T-cell (primary cell): ENCODE results near the gene A2ML1. TPM values are rescaled to one million over a fixed set of nuclear protein-coding genes. Genes with fewer than 3 reads are reported as not detected.
"Not testable (repeated sequence)": the region's sequence is repeated elsewhere in the genome, so short reads cannot be mapped to it uniquely, and the experiment has no call there.

Experiments used
- ATAC-seq, 4 experiments: fragments of 200-7000 bp in 3 of 4; fragments of 150-1000 bp in 1 of 4; cut with Tn5 transposase; replicated peaks in 1 of 4; 1 replicate in 3 of 4; 2 replicates in 1 of 4; pipeline ENCODE4 v1.10.0; 2021; ENCODE audit warnings: moderate library complexity in 3 of 4, mild to moderate bottlenecking in 2 of 4, moderate number of reproducible peaks in 1 of 4
- CTCF ChIA-PET, 2 donors: fragments of 300-600 bp; sonication (Branson Sonifier 250); formaldehyde crosslinking; loops; one replicate each; lab custom pipeline; 2022; ENCODE audit warnings: antibody characterized with exemption in 2 of 2; lab: Charles Lee
- POLR2A ChIA-PET, 2 donors: fragments of 300-600 bp; sonication (Branson Sonifier 250); formaldehyde crosslinking; loops; one replicate each; lab custom pipeline; 2022; ENCODE audit warnings: antibody characterized with exemption in 2 of 2; lab: Charles Lee
- DNase-seq, 35 experiments: peaks; one replicate each; pipeline versions ENCODE4 v3.0.0 to v3.0.0-alpha.2; 2013 to 2023
- H3K27ac ChIP-seq: one replicate; pipeline ENCODE4 v1.5.1; 2013; ENCODE audit warnings: low read length
- H3K27me3 ChIP-seq, 2 experiments: replicated peaks in 1 of 2; 1 replicate in 1 of 2; 2 replicates in 1 of 2; pipeline versions ENCODE4 v1.6.1 to v1.7.0; 2013; ENCODE audit warnings: low read length in 1 of 2, mixed read lengths in 1 of 2; ENCODE audit not compliant: control insufficient read depth in 2 of 2, insufficient read depth in 2 of 2; ENCODE audit errors: extremely low read depth in 1 of 2
- H3K36me3 ChIP-seq, 2 donors: 1 replicate in 1 of 2; 2 replicates in 1 of 2; pipeline versions ENCODE4 v1.6.1 to v1.7.0; 2013; ENCODE audit warnings: low read length in 1 of 2; ENCODE audit not compliant: control insufficient read depth in 2 of 2, insufficient read depth in 1 of 2; ENCODE audit errors: extremely low read depth in 1 of 2
- H3K4me1 ChIP-seq, 2 experiments: 1 replicate in 1 of 2; 2 replicates in 1 of 2; pipeline versions ENCODE4 v1.6.1 to v1.7.0; 2013; ENCODE audit warnings: low read length in 2 of 2, mixed read lengths in 1 of 2; ENCODE audit not compliant: insufficient read depth in 2 of 2, control insufficient read depth in 1 of 2; ENCODE audit errors: extremely low read depth in 1 of 2
- H3K4me3 ChIP-seq, 2 donors: 1 replicate in 1 of 2; 2 replicates in 1 of 2; pipeline versions ENCODE4 v1.5.1 to v1.7.0; 2013; ENCODE audit warnings: mild to moderate bottlenecking in 2 of 2, low read length in 1 of 2, moderate library complexity in 1 of 2; ENCODE audit not compliant: control insufficient read depth in 1 of 2; ENCODE audit errors: extremely low read depth in 1 of 2
- H3K9me3 ChIP-seq: 2 replicates; pipeline ENCODE4 v1.7.0; 2013
- H3K27ac Mint-ChIP-seq, 2 donors: one replicate each; pipeline ENCODE4 v1.8.0; 2020 to 2021; ENCODE audit warnings: mild to moderate bottlenecking in 2 of 2, mixed read lengths in 2 of 2
- H3K27me3 Mint-ChIP-seq, 2 donors: one replicate each; pipeline ENCODE4 v1.8.0; 2021 to 2022; ENCODE audit warnings: mixed read lengths in 2 of 2
- H3K36me3 Mint-ChIP-seq: one replicate; pipeline ENCODE4 v1.8.0; 2021; ENCODE audit warnings: mixed read lengths
- H3K4me1 Mint-ChIP-seq, 3 donors: one replicate each; pipeline ENCODE4 v1.8.0; 2020 to 2022; ENCODE audit warnings: mixed read lengths in 3 of 3, mild to moderate bottlenecking in 1 of 3
- H3K4me3 Mint-ChIP-seq, 3 donors: one replicate each; pipeline ENCODE4 v1.8.0; 2020 to 2022; ENCODE audit warnings: mild to moderate bottlenecking in 3 of 3, mixed read lengths in 3 of 3, moderate library complexity in 3 of 3
- H3K9me3 Mint-ChIP-seq, 3 donors: one replicate each; pipeline ENCODE4 v1.8.0; 2020 to 2022; ENCODE audit warnings: mixed read lengths in 3 of 3
- WGBS: methylation state at CpG from one replicate; pipeline ENCODE4 v1.1.5; 2013; ENCODE audit warnings: missing lambda C conversion rate; ENCODE audit not compliant: insufficient coverage; 5-methylcytosine and 5-hydroxymethylcytosine counted together
- total RNA-seq, 35 experiments: library from RNA in 6 of 35; stranded (reverse) in 6 of 35; fragments of 120-200 nt in 1 of 35; gene quantifications; one replicate each; pipeline versions ENCODE4 v1.2.1 to v1.2.4 and lab custom pipeline; 2013 to 2026

Gene A2ML1
- total RNA-seq, 5 donors from 2014 or later (not counting 1 experiment from before 2014, with no cell fraction given) = not detected

GRCh38 chr12:8916154-8916553 lies 93.7 kb downstream of the A2ML1 start:
- CTCF ChIA-PET = interaction anchor here (0.6 to 3.4 kb wide), 3 partner anchors 34 to 372 kb away, joined by 3 to 22 read pairs (median 8); partner anchors contain the start of gene M6PR (in 1 of the 2)

GRCh38 chr12:8917031-8917430 lies 94.6 kb downstream of the A2ML1 start:
- 85% methylated on average over 3 of the region's 3 CpGs for WGBS
- no peaks in the 10 kb centered on the region for H3K9me3 ChIP-seq
- H3K36me3 ChIP-seq = peaks cover 4 to 29% of the 10 kb centered on the region in 2 donors
- ATAC-seq = no peak
- H3K27me3 ChIP-seq = no peaks in the 10 kb centered on the region
- no peak overlapping the region for H3K27ac ChIP-seq
- H3K36me3 Mint-ChIP-seq = peaks cover 20% of the 10 kb centered on the region
- no peak overlapping the region for H3K4me3 ChIP-seq
- ChIA-PET CTCF (interaction anchor here (1.1 to 2.3 kb wide), 3 partner anchors 57 to 373 kb away, joined by 3 to 8 read pairs (median 4); no protein-coding TSS in a partner anchor), POLR2A (interaction anchor here in 1 of 2 donors (0.7 kb wide), 1 partner anchor 939 kb away, joined by 3 read pairs; no protein-coding TSS in a partner anchor)
- H3K27me3 Mint-ChIP-seq = no peaks in the 10 kb centered on the region
- no peak overlapping the region for H3K27ac Mint-ChIP-seq
- DNase-seq = no peak
- H3K4me1 Mint-ChIP-seq = peaks cover 15 to 17% (median 17%) of the 10 kb centered on the region in 3 donors
- no peak overlapping the region for H3K4me3 Mint-ChIP-seq
- no peaks in the 10 kb centered on the region for H3K9me3 Mint-ChIP-seq
- H3K4me1 ChIP-seq = peaks cover 13 to 21% of the 10 kb centered on the region in 2 experiments

More at GRCh38 chr12:8916154-8916553, 93.7 kb downstream of the A2ML1 start:
- H3K4me3 ChIP-seq = no peak overlapping the region
- Mint-ChIP-seq H3K36me3 (peaks cover 16% of the 10 kb centered on the region), H3K4me3 (no peak overlapping the region), H3K9me3 (no peaks in the 10 kb centered on the region), H3K27me3 (no peaks in the 10 kb centered on the region), H3K4me1 (peaks cover 15 to 17% (median 17%) of the 10 kb centered on the region in 3 donors), H3K27ac (no peak overlapping the region)
- DNase-seq (no peak), ATAC-seq (no peak)
- no peaks in the 10 kb centered on the region for H3K9me3 ChIP-seq
- peaks cover 13 to 21% of the 10 kb centered on the region in 2 experiments for H3K4me1 ChIP-seq
- H3K36me3 ChIP-seq = peaks cover 4 to 21% of the 10 kb centered on the region in 2 donors
- POLR2A ChIA-PET = interaction anchor here in 1 of 2 donors (0.5 kb wide), 1 partner anchor 181 kb away, joined by 4 read pairs; no protein-coding TSS in a partner anchor
- no peaks in the 10 kb centered on the region for H3K27me3 ChIP-seq
- no peak overlapping the region for H3K27ac ChIP-seq

- no peak for DNase-seq
- Mint-ChIP-seq H3K9me3 (no peaks in the 10 kb centered on the region), H3K4me1 (peaks cover 14% of the 10 kb centered on the region in 3 donors), H3K27ac (peak overlapping the region in 1 of 2 donors; percentile 56), H3K27me3 (no peaks in the 10 kb centered on the region), H3K4me3 (no peak overlapping the region), H3K36me3 (peaks cover 26% of the 10 kb centered on the region)
- 80% methylated on average over 1 of the region's 1 CpG for WGBS
- ChIA-PET CTCF (interaction anchor here (0.9 to 2.3 kb wide), 4 partner anchors 32 to 373 kb away, joined by 3 to 8 read pairs (median 4); partner anchors contain the start of gene M6PR (in 1 of the 2)), POLR2A (no interaction called here)
- Histone ChIP-seq H3K4me1 (peaks cover 13 to 21% of the 10 kb centered on the region in 2 experiments), H3K9me3 (no peaks in the 10 kb centered on the region), H3K27ac (no peak overlapping the region), H3K4me3 (no peak overlapping the region), H3K27me3 (no peaks in the 10 kb centered on the region), H3K36me3 (peaks cover 4 to 36% of the 10 kb centered on the region in 2 donors)
- no peak for ATAC-seq
These were observed 95.3 kb downstream of the A2ML1 start for GRCh38 chr12:8917751-8918150.

GRCh38 chr12:8919643-8920042 lies 97.2 kb downstream of the A2ML1 start:
- H3K27me3 ChIP-seq, H3K4me3 Mint-ChIP-seq, H3K9me3 ChIP-seq, H3K4me1 Mint-ChIP-seq, DNase-seq, H3K27ac ChIP-seq, H3K27ac Mint-ChIP-seq, H3K27me3 Mint-ChIP-seq, ATAC-seq, H3K9me3 Mint-ChIP-seq, H3K4me3 ChIP-seq, POLR2A ChIA-PET: not testable (repeated sequence)
- WGBS = no CpG with 5 or more reads among the region's 4 CpGs
- H3K36me3 Mint-ChIP-seq = peaks cover 32% of the 10 kb centered on the region
- H3K36me3 ChIP-seq = peaks cover 4 to 42% of the 10 kb centered on the region in 2 donors
- peaks cover 8 to 15% of the 10 kb centered on the region in 2 experiments for H3K4me1 ChIP-seq
- CTCF ChIA-PET = interaction anchor here in 1 of 2 donors (0.8 kb wide), 1 partner anchor 117 kb away, joined by 3 read pairs; no protein-coding TSS in a partner anchor

GRCh38 chr12:8922544-8922943 lies 100.1 kb downstream of the A2ML1 start:
- POLR2A ChIA-PET = no interaction called here
- ATAC-seq = no peak
- Histone ChIP-seq H3K27ac (no peak overlapping the region), H3K36me3 (peaks cover 4 to 45% of the 10 kb centered on the region in 2 donors), H3K4me1 (no peaks in the 10 kb centered on the region), H3K27me3 (no peaks in the 10 kb centered on the region), H3K9me3 (no peaks in the 10 kb centered on the region), H3K4me3 (no peak overlapping the region)
- no peaks in the 10 kb centered on the region for H3K27me3 Mint-ChIP-seq
- H3K4me1 Mint-ChIP-seq = peaks cover 0 to 6% (median 0%) of the 10 kb centered on the region in 3 donors
- CTCF ChIA-PET = interaction anchor here (0.6 to 1.4 kb wide), 4 partner anchors 9 to 32 kb away, joined by 3 to 4 read pairs (median 3); partner anchors contain the start of genes M6PR (in 1 of the 2) and PHC1 (in 1 of the 2)
- H3K27ac Mint-ChIP-seq = no peak overlapping the region
- no peak for DNase-seq
- H3K9me3 Mint-ChIP-seq = no peaks in the 10 kb centered on the region
- WGBS = no CpG with 5 or more reads among the region's 5 CpGs
- H3K4me3 Mint-ChIP-seq = no peak overlapping the region
- H3K36me3 Mint-ChIP-seq = peaks cover 32% of the 10 kb centered on the region
